TTC549 (cell line): ENCODE measurements around the gene SLC25A29.

Experiments used
- FAIRE-seq: peaks from 2 replicates; lab custom pipeline; 2012; peaks lifted over from hg19 to GRCh38; lab: Jason Lieb, UNC

SLC25A29 gene

DNA sequence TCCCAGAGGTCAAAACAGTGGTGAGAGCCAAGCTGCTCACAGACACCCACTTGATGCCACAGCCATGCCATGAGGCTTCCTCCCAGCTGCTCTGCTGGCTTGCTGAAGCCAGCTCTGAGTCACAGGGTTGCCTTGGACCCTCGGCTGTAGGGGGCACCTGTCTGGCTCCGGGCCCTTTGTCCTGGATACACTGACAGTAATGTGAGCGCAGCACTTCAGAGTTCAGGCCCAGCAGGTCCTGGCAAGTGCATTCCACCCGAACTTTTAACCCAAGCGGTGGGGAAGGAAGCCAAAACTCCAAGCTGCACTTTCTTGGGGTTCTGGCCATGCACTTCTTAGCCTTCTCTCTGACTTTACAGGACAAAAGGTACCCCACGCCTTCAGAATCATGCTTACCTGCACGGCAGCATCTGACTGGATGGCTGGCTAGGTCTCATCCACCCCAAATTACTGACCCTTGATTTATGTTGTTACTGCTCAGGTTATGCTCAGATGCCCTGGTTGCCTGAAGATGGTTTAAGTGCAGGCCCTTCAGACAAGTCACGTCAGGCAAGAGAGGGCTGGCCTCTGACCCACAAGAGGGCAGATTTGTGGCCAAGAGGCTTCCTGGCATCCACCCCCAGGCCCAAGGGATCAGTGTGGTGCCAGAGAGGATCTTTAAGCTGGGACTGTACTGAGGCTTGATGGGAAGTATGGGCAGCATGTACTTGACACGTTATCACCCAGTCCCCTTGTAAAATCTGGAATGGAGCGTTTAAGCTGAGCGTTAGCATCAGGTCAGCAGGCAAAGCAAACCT is 24.8 kb downstream of the SLC25A29 start:
- no peak for FAIRE-seq

DNA sequence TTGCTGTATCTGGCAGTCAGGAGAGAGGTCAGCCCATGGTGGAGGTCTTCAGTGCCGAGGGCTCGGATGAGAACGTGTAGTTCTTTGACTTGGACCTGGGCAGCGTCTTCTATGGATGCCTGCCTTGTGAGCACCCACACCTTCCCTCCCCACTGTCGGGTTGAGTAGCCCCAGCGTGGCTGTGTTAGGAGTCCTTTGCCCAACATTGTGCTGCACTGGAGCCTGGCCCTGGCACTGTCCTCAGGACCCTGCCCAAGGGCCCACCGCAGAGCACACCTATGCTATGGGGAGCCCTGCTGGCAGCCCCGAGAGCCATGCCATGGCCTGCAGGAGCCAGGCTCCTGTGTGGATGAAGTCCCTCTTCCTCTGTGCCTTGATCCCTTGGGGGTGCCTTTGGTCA is 26.7 kb downstream of the SLC25A29 start:
- FAIRE-seq: no peak

DNA sequence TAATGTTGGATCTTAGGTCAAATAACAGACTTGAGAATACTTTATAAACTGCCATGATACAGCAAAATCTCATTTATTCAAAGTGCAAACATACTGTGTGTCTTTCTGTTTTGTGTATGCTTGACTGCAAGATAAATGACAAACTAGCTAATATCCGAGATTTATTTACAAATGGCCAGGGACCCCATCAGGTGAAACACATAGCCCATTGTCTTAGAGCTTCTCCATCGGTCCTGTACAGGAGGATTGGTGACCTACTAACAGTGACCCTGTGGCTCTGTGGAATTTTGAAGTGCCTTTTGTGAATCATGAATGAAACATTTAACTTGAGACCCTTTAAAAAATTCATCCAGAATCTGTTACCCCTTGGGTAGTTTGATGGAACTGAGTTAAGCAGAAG is 27.1 kb downstream of the SLC25A29 start:
- FAIRE-seq: no peak

DNA sequence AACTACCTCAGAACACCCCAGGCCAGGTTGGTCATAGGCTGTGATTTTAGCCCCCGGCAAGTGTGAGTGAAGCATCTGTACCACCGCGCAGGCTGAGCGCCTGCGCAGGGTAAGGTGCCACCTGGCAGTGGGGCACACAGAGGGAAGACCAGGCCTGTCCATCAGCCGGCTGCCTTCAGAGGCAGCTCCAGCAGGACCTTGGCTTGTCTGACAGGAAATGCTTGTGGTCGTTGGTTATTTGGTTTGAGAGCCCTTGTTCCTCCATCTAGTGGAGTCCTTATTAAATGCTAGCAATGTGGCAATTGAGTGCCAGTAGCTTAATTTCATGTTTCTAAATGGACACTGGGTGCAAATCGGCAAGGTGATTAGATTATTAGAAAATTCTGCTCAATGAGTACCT is 27.5 kb downstream of the SLC25A29 start:
- no peak for FAIRE-seq

DNA sequence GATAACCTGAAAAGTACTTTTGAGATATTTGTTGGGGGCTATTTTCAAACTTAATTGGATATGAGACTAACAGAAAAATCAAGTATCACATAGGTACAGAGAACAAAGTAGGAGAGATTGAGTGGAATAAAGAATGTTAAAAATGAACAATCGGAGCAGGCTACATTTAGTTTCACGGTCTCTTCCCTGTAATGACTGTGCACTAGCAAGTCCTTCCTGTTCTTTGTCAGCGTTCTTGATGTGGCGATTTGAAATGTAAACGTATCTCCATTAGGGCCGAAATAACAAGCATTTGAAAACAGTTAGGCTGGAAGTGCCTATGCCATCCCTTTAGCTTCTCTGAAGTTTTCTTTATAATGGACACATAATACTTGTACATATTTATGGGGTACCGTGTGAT is 31.0 kb downstream of the SLC25A29 start:
- no peak for FAIRE-seq

DNA sequence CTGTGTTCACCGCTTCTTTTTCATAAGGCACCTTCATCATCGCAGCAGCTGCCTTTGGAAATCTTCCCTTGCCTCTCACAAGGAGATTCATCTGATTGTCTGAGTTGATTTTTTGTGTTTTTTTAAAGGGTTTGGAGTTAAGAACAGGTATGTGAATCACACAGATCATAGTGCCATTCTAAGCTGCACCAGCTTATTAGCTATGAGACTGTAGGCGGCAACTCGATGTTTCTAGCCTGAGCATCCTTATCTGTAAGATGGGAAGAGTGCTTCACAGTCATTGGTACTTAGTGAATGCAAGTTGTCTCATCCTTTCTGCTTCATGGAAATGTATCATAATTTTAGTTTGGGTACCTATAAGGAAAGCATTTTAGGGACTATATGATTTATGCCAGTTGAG is 32.0 kb downstream of the SLC25A29 start:
- no peak for FAIRE-seq

DNA sequence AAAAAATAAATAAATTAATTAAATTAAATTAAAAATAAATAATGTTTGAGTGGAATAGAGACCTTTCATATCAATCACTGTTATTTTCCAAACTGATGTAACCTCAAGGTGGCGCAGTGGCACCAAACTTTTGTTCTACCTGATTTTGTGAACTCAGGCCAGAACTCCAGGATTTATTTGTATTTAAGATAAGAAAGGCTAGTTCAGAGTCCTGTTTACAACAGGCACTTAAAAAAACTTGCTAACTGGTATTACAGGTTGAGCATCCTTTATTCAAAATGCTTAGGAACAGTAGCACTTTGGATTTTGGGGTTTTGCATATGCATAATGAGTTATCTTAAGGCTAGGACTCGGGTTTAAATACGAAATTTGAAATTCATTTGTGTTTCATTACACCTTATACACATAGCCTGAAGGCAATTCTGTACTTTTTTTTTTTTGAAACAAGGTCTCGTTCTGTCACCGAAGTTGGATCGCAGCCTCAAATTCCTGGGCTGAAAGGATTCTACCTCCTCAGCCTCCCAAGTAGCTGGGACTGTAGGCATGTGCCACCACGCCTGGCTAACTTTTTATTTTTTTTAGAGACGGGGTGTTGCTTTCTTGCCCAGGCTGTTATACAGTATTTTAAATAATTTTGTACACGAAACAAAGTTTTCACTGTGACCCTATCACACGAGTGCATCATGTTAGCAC is 34.9 kb downstream of the SLC25A29 start:
- peak; percentile 36 for FAIRE-seq

DNA sequence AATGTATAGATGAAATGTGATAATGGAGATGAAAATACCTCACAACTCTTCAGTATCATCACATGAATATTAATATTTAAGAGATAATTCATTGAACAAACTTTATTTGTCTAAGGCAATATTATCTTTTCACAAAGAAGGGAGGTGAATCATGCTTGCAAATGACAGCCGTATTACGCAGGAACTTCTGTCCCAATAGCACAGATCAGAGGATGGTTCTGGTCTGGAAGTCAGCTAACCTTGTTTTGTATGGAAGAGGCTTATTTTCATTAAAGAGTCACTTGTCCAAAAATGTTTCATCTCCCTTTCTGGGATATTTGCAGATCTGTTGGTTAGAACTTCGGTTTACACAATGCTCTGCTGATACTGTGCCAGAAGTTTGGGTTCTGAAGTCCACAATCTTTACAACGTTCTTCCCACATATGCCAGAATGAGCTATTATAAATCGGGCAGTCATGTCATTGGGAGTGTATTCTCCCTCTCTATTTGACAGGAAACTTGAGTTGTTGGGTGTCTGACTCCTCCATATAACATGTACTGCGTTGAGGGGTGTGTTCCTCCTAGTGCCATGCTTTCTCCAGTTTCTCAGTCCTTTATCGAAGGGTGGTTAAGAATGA is 37.5 kb downstream of the SLC25A29 start:
- no peak for FAIRE-seq

DNA sequence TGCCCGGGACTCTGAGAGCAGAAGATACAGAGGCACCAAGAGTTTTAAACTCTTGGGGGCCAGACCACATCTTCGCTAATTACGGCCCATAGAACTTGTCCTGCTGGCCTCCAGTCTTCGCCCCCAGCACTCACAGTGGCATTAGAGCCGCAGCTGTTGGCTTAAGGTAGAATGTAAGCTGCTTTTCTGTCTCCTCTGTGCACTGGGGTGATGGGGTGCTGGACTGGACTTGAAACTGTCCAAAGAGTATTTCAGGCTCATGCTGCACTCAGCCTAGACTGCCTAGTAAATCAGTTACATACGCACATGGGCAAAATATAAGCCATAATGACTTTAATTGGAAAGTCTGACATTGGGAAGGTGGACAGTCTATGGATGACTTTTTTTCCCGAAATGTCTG is 38.3 kb downstream of the SLC25A29 start:
- no peak for FAIRE-seq

DNA sequence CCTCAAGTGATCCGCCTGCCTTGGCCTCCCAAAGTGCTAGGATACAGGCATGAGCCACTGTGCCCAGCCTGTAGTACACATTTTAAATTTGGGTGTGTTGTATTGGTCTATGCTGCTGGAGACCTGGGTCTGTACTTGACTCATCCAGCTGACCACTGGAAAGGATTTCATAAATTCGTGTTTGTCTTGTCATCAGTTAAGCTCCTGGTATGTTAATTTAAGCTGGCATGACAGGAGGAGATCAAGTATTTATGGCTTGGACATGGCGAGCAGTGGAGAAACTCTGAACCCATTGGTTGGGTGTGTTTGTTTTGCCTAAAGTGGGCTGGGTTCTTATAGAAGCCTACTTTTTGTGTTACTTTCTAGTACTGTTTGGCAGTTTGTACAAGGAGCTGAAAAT is 43.1 kb downstream of the SLC25A29 start:
- no peak for FAIRE-seq

DNA sequence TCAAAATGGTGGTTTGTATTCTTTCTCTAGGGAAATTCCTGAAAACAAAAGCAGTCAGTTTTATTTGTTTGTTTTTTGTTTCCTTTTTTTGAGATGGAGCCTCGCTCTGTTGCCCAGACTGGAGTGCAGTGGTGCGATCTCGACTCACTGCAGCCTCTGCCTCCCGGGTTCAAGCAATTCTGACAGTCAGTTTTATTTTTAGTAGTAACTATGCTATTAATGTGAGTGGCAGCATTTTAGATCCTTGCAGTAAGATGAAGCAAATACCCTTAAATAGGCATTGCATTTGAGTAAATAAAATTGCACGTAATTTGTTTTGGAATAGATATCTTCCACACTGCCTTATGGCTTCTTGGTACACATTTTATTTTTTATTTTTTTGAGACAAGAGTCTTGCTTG is 43.7 kb downstream of the SLC25A29 start:
- FAIRE-seq: no peak

DNA sequence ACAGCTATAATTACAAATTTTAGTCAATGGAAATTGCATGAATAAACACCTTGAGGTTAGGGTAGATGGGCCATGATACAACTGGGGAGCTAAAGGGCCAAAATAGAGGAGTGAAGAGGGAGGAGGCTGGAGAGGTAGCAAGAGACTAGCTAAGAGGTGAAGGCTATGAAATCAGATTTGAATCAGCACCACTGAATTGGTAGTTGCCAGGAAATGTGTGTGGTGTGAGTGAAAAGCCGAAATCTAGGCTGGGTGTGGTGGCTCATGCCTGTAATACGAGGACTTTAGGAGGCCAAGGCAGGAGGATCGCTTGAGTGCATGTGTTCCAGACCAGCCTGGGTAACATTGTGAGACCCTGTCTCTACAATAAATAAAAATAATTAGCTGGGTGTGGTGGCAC is 44.6 kb downstream of the SLC25A29 start:
- FAIRE-seq: no peak

DNA sequence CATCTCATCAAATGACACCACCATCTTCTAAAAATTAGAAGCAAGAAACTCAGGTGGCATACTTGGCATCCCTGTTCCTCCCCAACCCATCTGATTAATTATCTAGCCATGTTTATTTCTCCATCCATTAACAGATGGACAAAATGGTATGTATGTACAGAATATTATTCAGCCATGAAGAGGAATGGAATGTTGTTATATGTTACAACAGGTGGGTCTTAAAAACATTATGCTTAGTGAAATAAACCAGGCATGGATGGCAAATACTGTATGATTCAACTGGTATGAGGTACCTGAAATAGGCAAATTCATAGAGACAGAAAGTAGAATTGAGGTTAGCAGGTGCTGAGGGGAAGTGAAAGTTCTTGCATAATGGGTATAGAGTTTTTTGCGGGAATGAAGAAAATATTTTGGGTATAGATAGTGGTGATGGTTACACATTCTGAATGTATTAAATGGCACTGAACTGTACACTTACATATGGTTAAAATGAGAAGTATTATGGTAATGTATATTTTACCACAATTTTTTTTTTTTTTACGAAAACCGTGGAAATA is 49.8 kb downstream of the SLC25A29 start:
- no peak for FAIRE-seq

DNA sequence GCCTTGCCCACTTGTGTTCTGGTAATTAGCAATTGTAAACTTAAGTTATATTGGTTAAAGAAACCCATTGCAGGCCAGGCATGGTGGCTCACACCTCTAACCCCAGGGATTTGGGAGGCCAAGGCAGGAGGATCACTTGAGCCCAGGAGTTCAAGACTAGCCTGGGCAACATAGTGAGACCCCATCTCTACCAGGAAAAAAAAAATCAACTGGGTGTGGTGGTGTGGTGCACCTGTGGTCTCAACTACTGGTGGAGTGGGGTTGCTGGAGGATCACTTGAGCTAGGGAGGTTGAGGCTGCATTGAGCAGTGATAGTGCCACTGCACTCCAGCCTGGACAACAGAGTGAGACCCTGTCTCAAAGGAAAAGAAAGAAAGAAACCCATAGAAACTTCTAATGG is 53.6 kb downstream of the SLC25A29 start:
- FAIRE-seq: no peak

DNA sequence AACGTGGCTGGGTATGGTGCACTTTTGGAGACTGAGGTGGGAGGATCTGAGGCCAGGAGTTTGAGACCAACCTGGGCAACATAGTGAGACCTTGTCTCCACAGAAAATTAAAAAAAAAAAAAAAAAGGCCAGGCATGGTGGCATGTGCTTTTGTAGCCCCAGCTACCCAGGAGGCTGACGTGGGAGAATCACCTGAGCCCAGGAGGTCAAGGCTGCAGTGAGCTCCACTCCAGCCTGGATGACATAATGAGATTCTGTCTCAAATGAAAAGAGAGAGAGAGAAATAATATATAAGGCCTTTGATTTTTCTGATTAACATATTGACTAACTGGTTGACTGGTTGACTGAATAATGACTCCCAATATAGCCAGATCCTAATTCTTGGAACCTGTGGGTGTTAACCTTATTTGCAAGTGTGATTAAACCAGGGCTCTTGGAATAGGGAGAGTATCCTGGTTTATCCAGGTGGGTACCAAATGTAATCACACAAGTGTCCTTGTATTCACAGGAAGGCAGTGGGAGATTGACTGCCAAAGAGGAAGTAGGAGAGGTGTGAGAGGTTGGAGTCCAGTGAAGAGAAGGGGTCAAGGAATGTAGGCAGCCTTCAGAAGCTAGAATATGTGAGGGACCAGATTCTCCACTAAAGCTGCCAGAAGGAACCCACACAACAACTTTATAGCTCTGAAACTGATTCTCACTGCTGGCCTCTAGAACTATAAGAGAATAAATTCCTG is 55.3 kb downstream of the SLC25A29 start:
- FAIRE-seq: no peak

DNA sequence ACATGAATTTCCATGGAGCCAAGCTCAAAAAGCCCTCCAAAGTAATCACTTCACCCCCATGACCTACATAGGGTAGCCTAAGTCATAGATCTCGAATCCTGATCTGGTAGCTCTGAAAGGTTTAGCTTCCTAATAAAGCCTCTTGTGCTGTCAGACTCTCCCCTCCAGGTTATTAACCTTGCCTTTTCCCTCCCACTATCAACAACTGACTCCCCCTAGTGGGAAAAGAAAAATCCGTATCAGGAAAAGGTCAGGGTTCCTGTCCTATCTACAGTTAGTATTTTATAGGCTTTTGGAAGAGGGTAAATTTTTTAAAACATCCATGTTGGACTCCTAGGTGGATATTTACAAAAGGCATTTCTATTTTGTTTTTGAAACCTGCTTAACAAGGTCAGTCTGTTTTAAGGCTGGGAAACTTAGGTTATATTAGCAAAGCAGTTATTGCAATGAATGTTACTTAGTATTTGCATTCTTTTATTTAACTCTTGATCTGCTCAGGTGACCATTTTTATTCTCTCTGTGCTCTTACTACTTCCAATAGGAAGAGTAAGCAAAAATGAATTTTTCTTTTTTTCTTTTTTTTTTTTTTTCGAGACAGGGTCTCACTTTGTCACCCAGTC is 59.3 kb downstream of the SLC25A29 start:
- FAIRE-seq: no peak

DNA sequence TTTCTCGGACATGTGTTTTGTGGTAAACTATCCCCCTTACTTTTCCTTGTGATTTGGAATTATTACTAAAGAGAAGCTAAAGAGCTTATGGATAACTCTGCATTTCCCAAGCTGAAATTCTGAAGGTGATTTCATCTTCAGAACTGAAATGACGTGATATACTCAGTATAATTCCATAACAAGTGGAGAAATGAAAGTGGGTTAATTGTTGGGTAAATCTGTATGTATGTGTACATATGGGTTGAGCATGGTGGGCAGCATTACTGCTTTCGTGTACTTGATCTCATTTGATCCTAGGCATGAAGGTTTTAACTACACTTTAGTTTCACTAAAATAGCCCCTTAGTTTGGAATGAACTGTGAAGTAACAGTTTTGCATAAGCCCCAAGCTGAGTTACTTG is 63.2 kb downstream of the SLC25A29 start:
- no peak for FAIRE-seq

DNA sequence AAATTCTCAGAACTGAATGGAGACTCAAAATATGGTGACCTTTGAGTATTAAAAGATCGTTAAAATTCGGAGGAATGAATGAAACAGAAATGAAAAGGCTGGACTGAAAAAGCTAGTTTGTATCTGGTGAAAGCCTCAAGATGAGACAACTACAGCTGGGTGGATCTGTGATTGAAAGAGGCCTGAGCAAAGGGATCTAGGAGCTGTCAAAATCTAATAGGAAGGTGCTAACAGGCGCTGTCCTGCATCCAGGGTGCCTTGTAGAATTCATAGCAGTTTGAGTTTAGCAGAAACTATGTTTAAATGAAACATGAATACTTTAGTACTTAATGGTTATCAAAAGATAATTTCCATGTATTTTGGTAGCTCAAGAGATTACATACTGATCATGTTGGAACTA is 65.0 kb downstream of the SLC25A29 start:
- FAIRE-seq: no peak
